NB4 (cell line): ENCODE data around the gene IQCM.

Experiments used
- DNase-seq: peaks from one replicate; pipeline ENCODE4 v3.0.0; 2010; ENCODE audit warnings: low read depth
- H3K4me3 ChIP-seq: one replicate; pipeline ENCODE4 v1.5.1; 2011; ENCODE audit warnings: mild to moderate bottlenecking, low read depth, low read length, moderate library complexity
- MYC ChIP-seq: IDR thresholded peaks from 2 replicates; pipeline ENCODE4 v1.6.1; 2011; ENCODE audit warnings: low read depth, low read length
- POLR2A ChIP-seq: IDR thresholded peaks from 2 replicates; pipeline ENCODE4 v1.6.1; 2011; ENCODE audit warnings: mild to moderate bottlenecking; ENCODE audit not compliant: insufficient read length; ENCODE audit errors: extremely low read depth
- TF ChIP-seq, protein P1 (sequence below): IDR thresholded peaks from 2 replicates; pipeline ENCODE4 v1.6.1; 2011; ENCODE audit warnings: low read depth, low read length
- TF ChIP-seq, protein P2 (sequence below): IDR thresholded peaks from one replicate; pipeline ENCODE4 v1.5.1; 2012; ENCODE audit warnings: low read depth, low read length

Gene IQCM

DNA sequence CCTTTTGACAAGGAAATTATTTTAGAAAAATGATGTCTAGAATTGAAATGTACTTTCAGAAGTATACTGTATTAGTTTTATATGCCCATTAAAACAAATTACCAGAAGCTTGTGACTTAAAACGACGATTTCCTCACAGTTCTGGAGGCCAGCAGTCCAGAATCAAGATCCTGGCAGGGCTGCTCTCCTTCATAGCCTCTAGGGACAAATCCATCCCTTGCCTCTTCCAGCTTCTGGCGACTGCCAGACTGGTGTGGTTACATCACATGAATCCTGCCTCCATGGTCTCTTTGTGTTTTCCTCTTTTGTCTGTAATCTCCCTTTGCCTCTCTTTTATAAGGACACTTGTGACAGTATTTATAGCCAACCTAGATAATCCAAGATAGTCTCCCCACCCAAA lies 97.1 kb downstream of the IQCM start:
- H3K4me3 ChIP-seq = no peak overlapping the region
- TF ChIP-seq, protein P1, sequence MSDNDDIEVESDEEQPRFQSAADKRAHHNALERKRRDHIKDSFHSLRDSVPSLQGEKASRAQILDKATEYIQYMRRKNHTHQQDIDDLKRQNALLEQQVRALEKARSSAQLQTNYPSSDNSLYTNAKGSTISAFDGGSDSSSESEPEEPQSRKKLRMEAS = no peak
- TF ChIP-seq MYC (no peak), POLR2A (no peak)
- TF ChIP-seq, protein P2, sequence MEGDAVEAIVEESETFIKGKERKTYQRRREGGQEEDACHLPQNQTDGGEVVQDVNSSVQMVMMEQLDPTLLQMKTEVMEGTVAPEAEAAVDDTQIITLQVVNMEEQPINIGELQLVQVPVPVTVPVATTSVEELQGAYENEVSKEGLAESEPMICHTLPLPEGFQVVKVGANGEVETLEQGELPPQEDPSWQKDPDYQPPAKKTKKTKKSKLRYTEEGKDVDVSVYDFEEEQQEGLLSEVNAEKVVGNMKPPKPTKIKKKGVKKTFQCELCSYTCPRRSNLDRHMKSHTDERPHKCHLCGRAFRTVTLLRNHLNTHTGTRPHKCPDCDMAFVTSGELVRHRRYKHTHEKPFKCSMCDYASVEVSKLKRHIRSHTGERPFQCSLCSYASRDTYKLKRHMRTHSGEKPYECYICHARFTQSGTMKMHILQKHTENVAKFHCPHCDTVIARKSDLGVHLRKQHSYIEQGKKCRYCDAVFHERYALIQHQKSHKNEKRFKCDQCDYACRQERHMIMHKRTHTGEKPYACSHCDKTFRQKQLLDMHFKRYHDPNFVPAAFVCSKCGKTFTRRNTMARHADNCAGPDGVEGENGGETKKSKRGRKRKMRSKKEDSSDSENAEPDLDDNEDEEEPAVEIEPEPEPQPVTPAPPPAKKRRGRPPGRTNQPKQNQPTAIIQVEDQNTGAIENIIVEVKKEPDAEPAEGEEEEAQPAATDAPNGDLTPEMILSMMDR = no peak
- DNase-seq = no peak

DNA sequence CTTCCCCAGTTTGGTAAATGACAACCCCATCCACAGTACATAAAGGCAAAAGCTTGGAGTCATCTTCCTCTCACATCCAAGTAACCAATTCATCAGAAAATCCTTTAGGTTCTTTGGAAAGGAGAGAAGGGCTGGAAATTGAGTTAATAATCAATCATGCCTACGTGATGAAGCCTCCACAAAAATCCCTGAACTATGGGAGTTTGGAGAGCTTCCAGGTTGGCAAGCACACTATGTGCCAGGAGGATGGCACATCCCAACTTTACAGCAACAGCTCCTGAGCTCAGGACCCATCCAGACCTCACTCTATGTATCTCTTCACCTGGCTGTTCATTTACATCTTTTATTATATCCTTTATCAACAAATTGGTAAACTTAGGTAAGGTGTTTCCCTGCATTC lies 98.9 kb downstream of the IQCM start:
- no peak overlapping the region for H3K4me3 ChIP-seq
- no peak for TF ChIP-seq POLR2A
- TF ChIP-seq, protein P1 = no peak
- TF ChIP-seq, protein P2 = no peak
- TF ChIP-seq MYC = no peak
- no peak for DNase-seq

DNA sequence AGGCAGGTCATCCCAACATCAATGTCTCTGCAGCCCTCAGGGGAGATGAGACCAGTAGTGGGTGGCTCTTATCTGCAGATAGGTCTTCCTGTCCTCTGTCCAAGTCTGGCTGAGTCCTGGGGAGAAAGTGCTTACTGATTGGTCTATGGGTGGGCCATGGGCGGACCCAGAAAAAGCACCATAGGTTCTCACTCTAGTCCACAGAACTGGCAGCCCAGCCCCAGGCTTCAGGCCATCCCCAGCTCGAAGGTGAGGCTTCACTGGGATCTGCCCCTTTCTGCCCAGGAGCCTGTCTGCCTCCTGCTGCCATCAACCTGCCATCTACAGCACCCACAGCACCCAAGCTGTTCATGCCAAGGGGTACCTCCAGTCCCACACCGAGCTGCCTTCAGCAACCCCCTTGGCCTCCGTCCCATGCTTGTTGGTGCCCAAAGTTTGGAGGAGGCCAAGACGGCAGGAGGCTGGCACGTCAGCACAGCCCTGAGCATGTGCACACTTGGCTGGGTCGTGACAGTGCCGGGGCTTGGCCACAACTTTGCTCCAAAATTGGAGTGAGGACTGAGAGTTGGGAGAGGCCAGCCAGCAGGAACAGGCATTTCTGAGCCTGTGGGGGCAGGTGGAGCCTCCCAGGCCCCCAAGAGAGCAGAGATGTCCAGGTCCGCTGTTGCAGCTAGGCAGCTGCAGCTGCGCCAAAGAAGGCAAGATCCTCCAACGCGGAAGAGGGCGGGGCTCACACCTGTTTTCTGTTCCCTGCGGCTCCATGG lies 99.6 kb downstream of the IQCM start:
- no peak for DNase-seq
- TF ChIP-seq, protein P2 = no peak
- TF ChIP-seq POLR2A (no peak), MYC (no peak)
- TF ChIP-seq, protein P1 = no peak
- no peak overlapping the region for H3K4me3 ChIP-seq

DNA sequence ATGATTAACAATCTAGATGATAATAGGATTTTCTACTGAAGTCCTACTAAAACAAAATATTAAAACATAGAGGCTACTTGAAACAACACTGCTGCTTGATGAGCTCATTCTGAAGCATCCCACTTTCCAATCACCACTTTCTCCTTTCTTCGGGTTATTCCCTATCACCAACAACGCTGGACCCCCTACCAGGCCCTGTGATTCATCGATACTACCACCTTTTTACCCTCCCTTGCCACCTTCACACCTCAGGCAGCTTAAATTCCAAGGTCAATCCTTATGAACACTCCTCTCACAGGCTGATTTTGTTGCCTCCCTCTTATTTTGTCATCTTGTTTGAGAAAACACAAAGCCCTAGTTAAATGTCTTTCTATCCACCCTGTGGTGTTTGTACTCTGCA lies 102.6 kb downstream of the IQCM start:
- DNase-seq = no peak
- no peak overlapping the region for H3K4me3 ChIP-seq
- TF ChIP-seq POLR2A (no peak), MYC (no peak)
- TF ChIP-seq, protein P1 = no peak
- TF ChIP-seq, protein P2 = no peak

DNA sequence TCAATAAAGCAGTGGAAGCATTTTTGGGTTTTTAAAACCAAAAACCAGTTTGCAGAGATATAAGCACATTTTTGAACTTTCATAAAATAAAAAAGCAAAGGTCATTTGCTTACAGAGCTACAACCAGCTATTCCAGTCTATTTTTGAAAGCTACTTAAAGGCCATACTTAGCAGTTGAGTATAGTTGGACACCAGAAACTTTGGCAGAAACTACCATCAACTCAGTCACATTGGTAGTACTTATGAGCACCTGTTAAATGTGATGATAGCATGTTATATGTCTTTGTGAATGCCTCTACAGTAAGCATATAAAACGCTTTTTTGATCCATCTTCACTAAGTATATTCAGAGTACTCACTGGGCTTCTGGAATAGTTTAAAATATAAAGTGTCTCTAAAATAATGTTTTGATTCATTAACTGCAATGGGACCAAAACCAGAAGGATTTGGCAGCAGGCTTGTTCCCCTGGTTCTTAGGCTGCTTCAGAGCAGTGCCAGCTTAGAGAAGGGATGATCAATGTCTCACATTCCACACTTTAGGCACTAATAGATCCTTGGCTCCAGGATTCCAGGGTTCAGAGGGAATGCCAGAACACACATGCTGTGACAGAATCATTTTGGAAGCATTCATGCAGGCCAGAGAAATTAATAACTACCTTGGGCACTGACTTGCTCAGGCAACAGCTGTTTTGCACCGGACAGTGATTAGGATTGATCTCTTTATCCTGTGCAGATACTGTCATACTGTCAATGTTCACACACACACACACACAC lies 103.9 kb downstream of the IQCM start:
- TF ChIP-seq, protein P1 = no peak
- no peak for TF ChIP-seq MYC
- TF ChIP-seq, protein P2 = no peak
- TF ChIP-seq POLR2A = no peak
- DNase-seq = no peak
- no peak overlapping the region for H3K4me3 ChIP-seq
